ENCODE data around the gene BTAF1. TPM values are rescaled to one million over a fixed set of nuclear protein-coding genes. Genes with fewer than 3 reads are reported as not detected.

The BTAF1 gene
- total RNA-seq, 1 experiment from 2014 or later, result 33.8 TPM

DNA sequence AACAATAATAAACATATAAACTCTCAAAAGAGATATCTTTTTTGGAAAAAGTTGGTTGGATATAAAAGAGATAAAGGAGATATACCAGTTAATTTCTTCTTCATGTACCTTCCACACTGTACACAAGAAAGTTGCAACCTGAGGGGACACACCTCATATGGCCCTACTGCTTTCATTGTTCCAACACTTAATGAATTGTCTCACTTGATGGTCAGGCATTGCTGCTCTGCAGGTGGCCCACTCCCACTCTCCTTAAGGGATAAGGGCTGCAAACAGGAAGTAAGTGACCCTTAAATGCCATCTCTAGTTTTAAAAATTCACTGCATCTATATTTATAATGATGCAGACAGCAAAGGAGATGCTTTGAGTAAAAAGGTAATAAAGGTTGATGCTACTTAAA is 152.3 kb downstream of the BTAF1 start:
- intact Hi-C loops (cut with micrococcal nuclease; ENCODE audit: unreplicated experiment) (no loop called here), in situ Hi-C loops (cut with HindIII; ENCODE audit: low pct_unique_long_range_greater_than_20kb, low sequenced_read_pairs) (no loop called here)
- Histone ChIP-seq H3K36me3 (ENCODE audit: control insufficient read depth, insufficient read depth, low read length) (no peaks in the 10 kb centered on the region), H3K27me3 (ENCODE audit: control insufficient read depth, insufficient read depth, low read length) (no peaks in the 10 kb centered on the region), H3K4me3 (ENCODE audit: low read depth in 2 of 2, low read length in 2 of 2) (no peak overlapping the region), H3K9me3 (ENCODE audit: control insufficient read depth, insufficient read depth, low read depth, low read length) (no peaks in the 10 kb centered on the region), H3K27ac (ENCODE audit: low read length) (no peak overlapping the region), H3K4me1 (ENCODE audit: control insufficient read depth, insufficient read depth, low read length) (no peaks in the 10 kb centered on the region)
- no peak for TF ChIP-seq POLR2AphosphoS5 (IDR thresholded peaks at IDR 0.05; ENCODE audit: low read depth, low read length)
- no peak for TF ChIP-seq SIN3A (IDR thresholded peaks at IDR 0.05; ENCODE audit: borderline replicate concordance, insufficient read depth, low read depth, low read length)
- TF ChIP-seq, protein P1, sequence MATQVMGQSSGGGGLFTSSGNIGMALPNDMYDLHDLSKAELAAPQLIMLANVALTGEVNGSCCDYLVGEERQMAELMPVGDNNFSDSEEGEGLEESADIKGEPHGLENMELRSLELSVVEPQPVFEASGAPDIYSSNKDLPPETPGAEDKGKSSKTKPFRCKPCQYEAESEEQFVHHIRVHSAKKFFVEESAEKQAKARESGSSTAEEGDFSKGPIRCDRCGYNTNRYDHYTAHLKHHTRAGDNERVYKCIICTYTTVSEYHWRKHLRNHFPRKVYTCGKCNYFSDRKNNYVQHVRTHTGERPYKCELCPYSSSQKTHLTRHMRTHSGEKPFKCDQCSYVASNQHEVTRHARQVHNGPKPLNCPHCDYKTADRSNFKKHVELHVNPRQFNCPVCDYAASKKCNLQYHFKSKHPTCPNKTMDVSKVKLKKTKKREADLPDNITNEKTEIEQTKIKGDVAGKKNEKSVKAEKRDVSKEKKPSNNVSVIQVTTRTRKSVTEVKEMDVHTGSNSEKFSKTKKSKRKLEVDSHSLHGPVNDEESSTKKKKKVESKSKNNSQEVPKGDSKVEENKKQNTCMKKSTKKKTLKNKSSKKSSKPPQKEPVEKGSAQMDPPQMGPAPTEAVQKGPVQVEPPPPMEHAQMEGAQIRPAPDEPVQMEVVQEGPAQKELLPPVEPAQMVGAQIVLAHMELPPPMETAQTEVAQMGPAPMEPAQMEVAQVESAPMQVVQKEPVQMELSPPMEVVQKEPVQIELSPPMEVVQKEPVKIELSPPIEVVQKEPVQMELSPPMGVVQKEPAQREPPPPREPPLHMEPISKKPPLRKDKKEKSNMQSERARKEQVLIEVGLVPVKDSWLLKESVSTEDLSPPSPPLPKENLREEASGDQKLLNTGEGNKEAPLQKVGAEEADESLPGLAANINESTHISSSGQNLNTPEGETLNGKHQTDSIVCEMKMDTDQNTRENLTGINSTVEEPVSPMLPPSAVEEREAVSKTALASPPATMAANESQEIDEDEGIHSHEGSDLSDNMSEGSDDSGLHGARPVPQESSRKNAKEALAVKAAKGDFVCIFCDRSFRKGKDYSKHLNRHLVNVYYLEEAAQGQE (IDR thresholded peaks at IDR 0.05; ENCODE audit: insufficient read depth in 1 of 2, low read depth in 2 of 2, low read length in 1 of 2), result no peak
- TF ChIP-seq TCF7L2 (IDR thresholded peaks at IDR 0.05; ENCODE audit: low read depth, low read length), result no peak
- TF ChIP-seq, protein P2, sequence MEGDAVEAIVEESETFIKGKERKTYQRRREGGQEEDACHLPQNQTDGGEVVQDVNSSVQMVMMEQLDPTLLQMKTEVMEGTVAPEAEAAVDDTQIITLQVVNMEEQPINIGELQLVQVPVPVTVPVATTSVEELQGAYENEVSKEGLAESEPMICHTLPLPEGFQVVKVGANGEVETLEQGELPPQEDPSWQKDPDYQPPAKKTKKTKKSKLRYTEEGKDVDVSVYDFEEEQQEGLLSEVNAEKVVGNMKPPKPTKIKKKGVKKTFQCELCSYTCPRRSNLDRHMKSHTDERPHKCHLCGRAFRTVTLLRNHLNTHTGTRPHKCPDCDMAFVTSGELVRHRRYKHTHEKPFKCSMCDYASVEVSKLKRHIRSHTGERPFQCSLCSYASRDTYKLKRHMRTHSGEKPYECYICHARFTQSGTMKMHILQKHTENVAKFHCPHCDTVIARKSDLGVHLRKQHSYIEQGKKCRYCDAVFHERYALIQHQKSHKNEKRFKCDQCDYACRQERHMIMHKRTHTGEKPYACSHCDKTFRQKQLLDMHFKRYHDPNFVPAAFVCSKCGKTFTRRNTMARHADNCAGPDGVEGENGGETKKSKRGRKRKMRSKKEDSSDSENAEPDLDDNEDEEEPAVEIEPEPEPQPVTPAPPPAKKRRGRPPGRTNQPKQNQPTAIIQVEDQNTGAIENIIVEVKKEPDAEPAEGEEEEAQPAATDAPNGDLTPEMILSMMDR (IDR thresholded peaks at IDR 0.05), result no peak
- no TSS peak for BruUV-seq (replicated peaks)
- ATAC-seq (no peak), DNase-seq (ENCODE audit: low read depth, low spot score) (no peak)
- CTCF ChIA-PET, result no interaction called here
- POLR2A ChIA-PET, result no interaction called here

DNA sequence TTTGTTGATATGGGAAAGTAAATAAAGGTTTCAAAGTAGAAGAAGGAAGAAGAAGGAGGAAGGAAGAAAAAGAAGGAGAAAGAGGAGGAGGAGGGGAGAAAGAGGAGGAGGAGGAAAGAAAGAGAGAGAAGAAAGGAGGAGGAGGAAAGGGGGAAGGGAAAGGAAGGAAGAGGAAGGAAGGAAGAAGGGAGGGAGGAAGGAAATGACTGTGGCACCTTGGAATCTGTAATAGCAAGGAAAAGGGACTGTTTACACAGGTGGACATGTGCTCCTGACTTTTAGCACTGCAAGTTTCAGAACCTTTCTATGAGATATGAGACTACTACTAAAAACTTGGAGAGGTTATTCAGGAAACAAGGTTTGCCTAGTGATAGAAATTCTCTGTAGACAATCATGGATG is 153.2 kb downstream of the BTAF1 start:
- ChIA-PET CTCF (no interaction called here), POLR2A (no interaction called here)
- Histone ChIP-seq H3K4me1 (ENCODE audit: control insufficient read depth, insufficient read depth, low read length) (no peaks in the 10 kb centered on the region), H3K36me3 (ENCODE audit: control insufficient read depth, insufficient read depth, low read length) (no peaks in the 10 kb centered on the region), H3K9me3 (ENCODE audit: control insufficient read depth, insufficient read depth, low read depth, low read length) (no peaks in the 10 kb centered on the region), H3K27me3 (ENCODE audit: control insufficient read depth, insufficient read depth, low read length) (no peaks in the 10 kb centered on the region), H3K4me3 (ENCODE audit: low read depth in 2 of 2, low read length in 2 of 2) (no peak overlapping the region), H3K27ac (ENCODE audit: low read length) (no peak overlapping the region)
- DNase-seq (ENCODE audit: low read depth, low spot score) (no peak), ATAC-seq (no peak)
- TF ChIP-seq, protein P2 (IDR thresholded peaks at IDR 0.05), result no peak
- no peak for TF ChIP-seq TCF7L2 (IDR thresholded peaks at IDR 0.05; ENCODE audit: low read depth, low read length)
- no peak for TF ChIP-seq SIN3A (IDR thresholded peaks at IDR 0.05; ENCODE audit: borderline replicate concordance, insufficient read depth, low read depth, low read length)
- TF ChIP-seq, protein P1 (IDR thresholded peaks at IDR 0.05; ENCODE audit: insufficient read depth in 1 of 2, low read depth in 2 of 2, low read length in 1 of 2), result no peak
- TF ChIP-seq POLR2AphosphoS5 (IDR thresholded peaks at IDR 0.05; ENCODE audit: low read depth, low read length), result no peak
- no TSS peak for BruUV-seq (replicated peaks)
- in situ Hi-C loops (cut with HindIII; ENCODE audit: low pct_unique_long_range_greater_than_20kb, low sequenced_read_pairs), result no loop called here
- intact Hi-C loops (cut with micrococcal nuclease; ENCODE audit: unreplicated experiment), result no loop called here

All from Panc1 (cell line).